Vagina (tissue), 2 donors: ENCODE results near the gene HCN4. TPM values are rescaled to one million over a fixed set of nuclear protein-coding genes. Genes with fewer than 3 reads are reported as not detected.

Experiments used
- DNase-seq, 2 donors: peaks; one replicate each; pipeline ENCODE4 v3.0.0-alpha.2; 2017; ENCODE audit errors: extremely low spot score in 2 of 2
- H3K27ac ChIP-seq: fragments of 200-600 bp; sonication (generic); one replicate; pipeline ENCODE4 v1.5.1; 2019
- H3K27me3 ChIP-seq: fragments of 200-600 bp; sonication (generic); one replicate; pipeline ENCODE4 v1.5.1; 2019
- H3K36me3 ChIP-seq, 2 donors: fragments of 200-600 bp; sonication (generic); one replicate each; pipeline ENCODE4 v1.5.1; 2017 to 2019
- H3K4me1 ChIP-seq: fragments of 200-600 bp; sonication (generic); one replicate; pipeline ENCODE4 v1.5.1; 2019
- H3K4me3 ChIP-seq, 2 donors: fragments of 200-600 bp; sonication (generic); 1 replicate in 1 of 2; 2 replicates in 1 of 2; pipeline ENCODE4 v1.5.1; 2016 to 2019
- H3K9me3 ChIP-seq: fragments of 200-600 bp; sonication (generic); one replicate; pipeline ENCODE4 v1.5.1; 2019
- CTCF ChIP-seq, 3 experiments: fragments of 450-650 bp in 2 of 3; fragments of 200-600 bp in 1 of 3; sonication (generic) in 1 of 3; IDR thresholded peaks; one replicate each; pipeline ENCODE4 v1.5.1; 2017 to 2019; ENCODE audit warnings: antibody characterized with exemption in 3 of 3, mild to moderate bottlenecking in 2 of 3, moderate library complexity in 2 of 3
- POLR2A ChIP-seq, 2 donors: fragments of 450-650 bp; IDR thresholded peaks; one replicate each; pipeline ENCODE4 v1.6.1; 2017; ENCODE audit warnings: antibody characterized with exemption in 2 of 2, mild to moderate bottlenecking in 2 of 2, moderate library complexity in 2 of 2
- POLR2AphosphoS5 ChIP-seq, 2 donors: sonication (generic); formaldehyde crosslinking; IDR thresholded peaks; one replicate each; pipeline ENCODE4 v1.9.0; 2017; ENCODE audit warnings: antibody characterized with exemption in 2 of 2, mild to moderate bottlenecking in 2 of 2, low read depth in 1 of 2; ENCODE audit not compliant: insufficient read depth in 1 of 2
- intact Hi-C: fragments of 100-400 bp; cut with DNase I; formaldehyde crosslinking; loops from one replicate; pipeline ENCODE4 v1.15.1; 2023
- total RNA-seq: library from RNA; depleted of rRNA; stranded (reverse); fragments of >200 nt; gene quantifications from one replicate; pipeline ENCODE4 v1.2.3, GENCODE V29; 2016

HCN4 gene
- total RNA-seq, 1 donor from 2014 or later, result 0.25 TPM

- DNase-seq, result no peak
- H3K9me3 ChIP-seq, result no peaks in the 10 kb centered on the region
- H3K36me3 ChIP-seq, result peaks cover 5 to 43% of the 10 kb centered on the region in 2 donors
- intact Hi-C loops, result loop anchor here (5.0 kb wide), 1 partner anchor 1097 kb away; no protein-coding TSS in a partner anchor
- H3K4me3 ChIP-seq, result no peak overlapping the region
- H3K27me3 ChIP-seq, result no peaks in the 10 kb centered on the region
- no peak for TF ChIP-seq POLR2AphosphoS5 (IDR thresholded peaks at IDR 0.05; ENCODE audit: insufficient read depth in 1 of 2, low read depth in 1 of 2)
- TF ChIP-seq CTCF (IDR thresholded peaks at IDR 0.05), result no peak
- no peak for TF ChIP-seq POLR2A (IDR thresholded peaks at IDR 0.05)
- no peak overlapping the region for H3K27ac ChIP-seq
- H3K4me1 ChIP-seq, result no peaks in the 10 kb centered on the region
Observed at GRCh38 chr15:73284090-73284716, 84.6 kb downstream of the HCN4 start.

DNA sequence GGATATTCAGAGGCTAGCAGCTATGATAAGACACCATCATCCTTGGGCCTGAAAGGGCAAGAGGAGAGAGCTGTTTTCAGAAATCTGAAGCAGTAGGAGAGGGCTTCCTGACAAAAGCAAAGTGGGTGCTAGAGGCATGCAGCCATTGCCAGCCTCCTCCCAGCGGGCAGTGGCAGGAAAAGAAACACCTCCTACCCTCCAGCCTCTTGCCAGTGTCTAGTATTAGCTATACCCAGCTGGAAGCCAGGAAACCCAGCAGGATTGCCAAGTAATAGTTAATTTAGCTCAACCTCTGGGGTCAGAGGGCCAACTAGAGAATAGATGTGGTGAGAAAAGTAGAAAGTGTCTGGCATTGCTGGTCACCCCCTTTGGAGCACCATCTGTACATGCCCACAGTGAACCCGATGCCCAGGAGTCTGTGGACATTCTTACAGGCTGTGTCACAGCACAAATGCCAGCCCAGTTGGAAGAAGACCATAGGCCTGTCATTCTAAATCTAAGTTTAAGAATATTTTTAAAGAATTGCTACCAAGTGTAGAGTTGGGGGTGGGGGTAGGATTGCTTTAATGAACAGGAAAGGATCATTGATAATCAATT, 85.3 kb downstream of the HCN4 start:
- Histone ChIP-seq H3K4me3 (no peak overlapping the region), H3K9me3 (no peaks in the 10 kb centered on the region), H3K4me1 (no peaks in the 10 kb centered on the region), H3K27me3 (no peaks in the 10 kb centered on the region), H3K36me3 (peaks cover 5 to 36% of the 10 kb centered on the region in 2 donors), H3K27ac (no peak overlapping the region)
- intact Hi-C loops, result loop anchor here (5.0 kb wide), 1 partner anchor 1096 kb away; no protein-coding TSS in a partner anchor
- TF ChIP-seq CTCF (IDR thresholded peaks at IDR 0.05) (no peak), POLR2AphosphoS5 (IDR thresholded peaks at IDR 0.05; ENCODE audit: insufficient read depth in 1 of 2, low read depth in 1 of 2) (no peak), POLR2A (IDR thresholded peaks at IDR 0.05) (no peak)
- no peak for DNase-seq

DNA sequence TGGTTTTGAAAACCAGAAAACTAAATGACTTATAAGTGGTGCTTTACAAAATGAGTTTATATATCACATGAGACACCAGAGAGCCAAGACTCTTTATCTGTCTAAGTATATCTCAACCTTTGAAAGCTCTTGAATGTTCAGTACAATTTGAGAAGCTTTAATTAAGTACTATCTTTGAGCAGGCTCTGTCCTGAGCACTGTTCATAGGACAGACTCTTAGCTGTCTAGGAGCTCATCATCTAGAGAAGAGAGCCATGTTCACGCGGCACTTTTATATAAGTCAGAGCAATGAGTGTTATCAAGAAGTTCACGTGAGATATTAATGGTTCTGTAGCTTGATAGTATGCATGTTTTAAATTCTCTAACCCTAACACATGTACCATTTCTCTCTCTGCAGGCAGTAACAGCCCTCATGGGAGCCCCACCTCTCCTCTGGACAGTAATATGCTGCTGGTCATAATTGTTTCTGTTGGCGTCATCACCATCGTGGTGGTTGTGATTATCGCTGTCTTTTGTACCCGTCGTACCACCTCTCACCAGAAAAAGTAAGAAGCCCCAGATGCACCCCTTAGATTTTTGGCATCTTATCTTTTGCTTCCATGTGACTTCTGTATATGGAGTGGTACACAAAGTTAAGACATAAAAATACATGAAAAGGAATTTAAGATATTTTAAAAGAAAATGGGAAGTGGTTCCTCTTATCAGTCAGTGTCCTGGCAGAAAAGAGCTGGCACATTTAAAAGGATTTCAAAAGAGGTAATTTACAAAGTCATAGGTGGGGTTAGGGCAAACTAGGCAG, 86.0 kb downstream of the HCN4 start:
- H3K4me3 ChIP-seq, result no peak overlapping the region
- no peak for DNase-seq
- intact Hi-C loops, result loop anchor here (5.0 kb wide), 1 partner anchor 1095 kb away; no protein-coding TSS in a partner anchor
- H3K4me1 ChIP-seq, result peaks cover 3% of the 10 kb centered on the region
- H3K36me3 ChIP-seq, result peaks cover 5 to 30% of the 10 kb centered on the region in 2 donors
- no peaks in the 10 kb centered on the region for H3K9me3 ChIP-seq
- TF ChIP-seq POLR2AphosphoS5 (IDR thresholded peaks at IDR 0.05; ENCODE audit: insufficient read depth in 1 of 2, low read depth in 1 of 2), result no peak
- TF ChIP-seq POLR2A (IDR thresholded peaks at IDR 0.05), result no peak
- TF ChIP-seq CTCF (IDR thresholded peaks at IDR 0.05), result no peak
- no peaks in the 10 kb centered on the region for H3K27me3 ChIP-seq
- H3K27ac ChIP-seq, result no peak overlapping the region

DNA sequence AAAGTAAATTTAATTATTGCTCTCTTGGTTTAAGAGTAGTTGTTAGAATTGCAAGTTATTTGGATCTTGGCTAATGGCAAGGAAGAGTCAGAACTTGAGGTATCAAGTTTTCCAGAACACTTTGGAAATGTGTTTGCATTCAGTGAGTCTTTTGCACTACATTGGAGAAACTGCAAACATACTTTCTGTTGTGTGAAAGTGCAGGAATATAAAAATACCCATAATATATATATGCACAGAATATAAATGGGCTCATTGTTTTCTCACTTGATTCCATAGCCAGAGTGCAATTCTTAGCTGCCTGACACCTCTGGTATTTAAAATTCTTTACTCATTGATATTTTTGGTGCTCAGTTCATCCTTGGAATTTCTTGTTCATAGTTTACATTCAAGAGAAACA, 92.9 kb downstream of the HCN4 start:
- H3K4me3 ChIP-seq, result no peak overlapping the region
- peaks cover 5 to 6% of the 10 kb centered on the region in 2 donors for H3K36me3 ChIP-seq
- TF ChIP-seq POLR2A (IDR thresholded peaks at IDR 0.05) (no peak), POLR2AphosphoS5 (IDR thresholded peaks at IDR 0.05; ENCODE audit: insufficient read depth in 1 of 2, low read depth in 1 of 2) (no peak), CTCF (IDR thresholded peaks at IDR 0.05) (no peak)
- peaks cover 12% of the 10 kb centered on the region for H3K4me1 ChIP-seq
- H3K27me3 ChIP-seq, result no peaks in the 10 kb centered on the region
- intact Hi-C loops, result no loop called here
- no peaks in the 10 kb centered on the region for H3K9me3 ChIP-seq
- no peak overlapping the region for H3K27ac ChIP-seq
- no peak for DNase-seq
